Hindlimb muscle (tissue), 1 donor: ENCODE results near the gene RPL6. TPM values are rescaled to one million over a fixed set of nuclear protein-coding genes. Genes with fewer than 3 reads are reported as not detected.
"Not testable (repeated sequence)": the region's sequence is repeated elsewhere in the genome, so short reads cannot be mapped to it uniquely, and the experiment has no call there.

Experiments used
- DNase-seq: peaks from one replicate; pipeline ENCODE4 v3.0.0-alpha.2; 2013
- polyA plus RNA-seq: library from polyadenylated mRNA; unstranded; fragments of 120-200 nt; gene quantifications from one replicate; pipeline ENCODE4 v1.2.1, GENCODE V29; 2013; ENCODE audit not compliant: insufficient read length

The RPL6 gene
- polyA plus RNA-seq, 1 donor, result 3,070 TPM

GRCh38 chr12:112419297-112420133 lies 10.1 kb upstream of the RPL6 start:
- DNase-seq, result peak; percentile 54

- DNase-seq, result peak; percentile 86
Measured at GRCh38 chr12:112418608-112419296, 9.3 kb upstream of the RPL6 start, which contains the start of gene PTPN11. Gene PTPN11 (plus strand): TSS chr12:112418947. CDS start chr12:112419112, 165 bp downstream.

- DNase-seq, result no peak
Measured at GRCh38 chr12:112418273-112418607, 8.8 kb upstream of the RPL6 start.

- DNase-seq, result not testable (repeated sequence)
Measured at GRCh38 chr12:112415457-112415856, 6.1 kb upstream of the RPL6 start.

GRCh38 chr12:112413855-112414625 lies 4.6 kb upstream of the RPL6 start:
- DNase-seq, result no peak

GRCh38 chr12:112409906-112410244 lies 470 bp upstream of the RPL6 start:
- no peak for DNase-seq

- DNase-seq, result no peak
Measured at GRCh38 chr12:112408621-112409020, 784 bp downstream of the RPL6 start.

- not testable (repeated sequence) for DNase-seq
Measured at GRCh38 chr12:112407683-112408082, 1.7 kb downstream of the RPL6 start.

GRCh38 chr12:112406519-112407488 lies 2.6 kb downstream of the RPL6 start:
- DNase-seq, result no peak

- DNase-seq, result no peak
Measured at GRCh38 chr12:112401903-112402498, 7.4 kb downstream of the RPL6 start.

GRCh38 chr12:112401054-112401453 lies 8.4 kb downstream of the RPL6 start:
- no peak for DNase-seq

GRCh38 chr12:112393328-112393727 lies 16.1 kb downstream of the RPL6 start:
- DNase-seq, result no peak

- not testable (repeated sequence) for DNase-seq
Measured at GRCh38 chr12:112389922-112390654, 19.3 kb downstream of the RPL6 start.

GRCh38 chr12:112389228-112389627 lies 20.2 kb downstream of the RPL6 start:
- no peak for DNase-seq

GRCh38 chr12:112386726-112387125 lies 22.7 kb downstream of the RPL6 start:
- DNase-seq, result no peak

- no peak for DNase-seq
Measured at GRCh38 chr12:112382866-112383265, 26.5 kb downstream of the RPL6 start.

GRCh38 chr12:112381883-112382796 lies 27.3 kb downstream of the RPL6 start, which contains the start of gene HECTD4:
Gene HECTD4 (minus strand): TSS chr12:112382431. CDS start chr12:112382128, 303 bp downstream.
- peak; percentile 93 for DNase-seq

- no peak for DNase-seq
Measured at GRCh38 chr12:112381406-112381882, 28.0 kb downstream of the RPL6 start.

- DNase-seq, result no peak
Measured at GRCh38 chr12:112380663-112381405, 28.6 kb downstream of the RPL6 start.
